PC-3 (cell line): ENCODE results near the gene KCNQ4.

Experiments used
- CTCF ChIP-seq: fragments of 300-600 bp; sonication (generic); conservative IDR thresholded peaks from 2 replicates; pipeline ENCODE4 v1.5.1; 2017; ENCODE audit warnings: antibody characterized with exemption, low read depth, mild to moderate bottlenecking, low read length
- EZH2 ChIP-seq: fragments of 300-600 bp; sonication (generic); IDR thresholded peaks from one replicate; pipeline ENCODE4 v1.6.1; 2017; ENCODE audit warnings: antibody characterized with exemption, mild to moderate bottlenecking, low read length; ENCODE audit not compliant: unreplicated experiment
- EZH2phosphoT487 ChIP-seq: fragments of 300-600 bp; sonication (generic); IDR thresholded peaks from 2 replicates; pipeline ENCODE4 v1.6.1; 2018; ENCODE audit warnings: mild to moderate bottlenecking, antibody characterized with exemption, low read length, borderline replicate concordance

- TF ChIP-seq CTCF, result no peak
- no peak for TF ChIP-seq EZH2phosphoT487
- no peak for TF ChIP-seq EZH2
Observed at GRCh38 chr1:40803902-40804301, 20.3 kb downstream of the KCNQ4 start.
